ENCODE measurements around the gene PHF21B. TPM values are rescaled to one million over a fixed set of nuclear protein-coding genes. Genes with fewer than 3 reads are reported as not detected.

The PHF21B gene
- total and polyA plus RNA-seq, 2 of the 8 experiments (the other 6 are each of a cell fraction or from before 2014, with no cell fraction given): 19.3 to 68.1 TPM

GRCh38 chr22:44968736-44969135 is 41.1 kb downstream of the PHF21B start:
- H3K14ac ChIP-seq (ENCODE audit: insufficient read length): no peak overlapping the region

More at GRCh38 chr22:44968736-44969135, 41.1 kb downstream of the PHF21B start:
- POLR2A ChIA-PET (ENCODE audit: partially characterized antibody): interaction anchor here (0.6 to 17.9 kb wide), 11 partner anchors 9 to 201 kb away, joined by 3 to 204 read pairs (median 4); partner anchors contain the start of gene PHF21B
- Histone ChIP-seq H4K5ac (ENCODE audit: insufficient read length, low read depth, low read length) (no peak overlapping the region), H2BK12ac (ENCODE audit: low read depth, low read length) (no peak overlapping the region), H2BK20ac (ENCODE audit: low read length) (no peak overlapping the region), H4K91ac (replicated peaks; ENCODE audit: insufficient read length, low read length) (no peak overlapping the region), H4K8ac (ENCODE audit: extremely low read depth, insufficient read depth, low read length) (no peak overlapping the region), H2BK120ac (replicated peaks; ENCODE audit: low read depth, low read length) (no peak overlapping the region), H3K4me1 (replicated peaks in 1 of 4; ENCODE audit: control insufficient read depth in 3 of 4, insufficient read depth in 4 of 4, low read length in 3 of 4) (peaks cover 0 to 39% (median 10%) of the 10 kb centered on the region in 4 experiments; a peak in 6 of 7 replicates), H3K27ac (ENCODE audit: low read depth, low read length) (no peak overlapping the region), H3K79me1 (ENCODE audit: low read depth, low read length) (peaks cover 17% of the 10 kb centered on the region), H3K27me3 (replicated peaks in 1 of 4; ENCODE audit: control insufficient read depth in 3 of 4, extremely low read depth in 1 of 4, insufficient read depth in 3 of 4, low read length in 3 of 4) (no peaks in the 10 kb centered on the region), H3K9ac (replicated peaks in 1 of 4; ENCODE audit: extremely low read depth in 1 of 4, low read depth in 3 of 4, low read length in 3 of 4) (no peak overlapping the region), H3K4me2 (ENCODE audit: insufficient read depth in 1 of 2, low read depth in 2 of 2, low read length in 2 of 2) (no peak overlapping the region), H3K23ac (ENCODE audit: insufficient read length) (no peak overlapping the region), H3K4me3 (ENCODE audit: extremely low read depth in 1 of 4, insufficient read depth in 2 of 4, low read depth in 3 of 4, low read length in 4 of 4) (no peak overlapping the region), H3K79me2 (ENCODE audit: control insufficient read depth in 1 of 2, insufficient read depth in 2 of 2, low read length in 2 of 2) (peaks cover 0 to 34% of the 10 kb centered on the region in 2 experiments; a peak in 2 of 4 replicates), H4K20me1 (replicated peaks in 1 of 2; ENCODE audit: control insufficient read depth in 1 of 2, insufficient read depth in 2 of 2, low read length in 2 of 2) (peaks cover 24 to 43% of the 10 kb centered on the region in 2 experiments), H3K4ac (replicated peaks; ENCODE audit: insufficient read length, low read depth, low read length) (no peak overlapping the region), H2BK5ac (ENCODE audit: low read depth, low read length) (peak overlapping the region; percentile 69; the same call in 1 of the 2 replicates), H3K56ac (replicated peaks; ENCODE audit: insufficient read length, low read depth, low read length) (no peak overlapping the region), H2AFZ (ENCODE audit: low read length) (no peak overlapping the region), H2AK5ac (ENCODE audit: low read depth, low read length) (no peak overlapping the region), H3K18ac (ENCODE audit: extremely low read depth, low read length) (no peak overlapping the region), H2BK15ac (ENCODE audit: low read length) (no peak overlapping the region), H3K9me3 (ENCODE audit: insufficient read depth in 2 of 2, low read depth in 1 of 2, low read length in 1 of 2) (no peaks in the 10 kb centered on the region; a peak in 1 of 4 replicates), H3K36me3 (ENCODE audit: control insufficient read depth in 2 of 4, insufficient read depth in 4 of 4, low read length in 3 of 4) (peaks cover 0 to 19% (median 5%) of the 10 kb centered on the region in 4 experiments; a peak in 5 of 8 replicates), H3K23me2 (ENCODE audit: low read depth, low read length) (no peaks in the 10 kb centered on the region)
- peak; percentile 81 for FAIRE-seq
- CTCF ChIA-PET (ENCODE audit: partially characterized antibody): interaction anchor here (0.6 to 3.2 kb wide), 20 partner anchors 9 to 148 kb away, joined by 3 to 36 read pairs (median 4); no protein-coding TSS in a partner anchor
- WGBS, 2 experiments (ENCODE audit: extremely low coverage in 1 of 2, insufficient coverage in 1 of 2, insufficient read length in 1 of 2, insufficient replicate concordance in 2 of 2, low coverage in 1 of 2, low lambda C conversion rate in 2 of 2, missing lambda C conversion rate in 1 of 2): 91% methylated on average over 7 of the region's 7 CpGs; no CpG with 5 or more reads in 1 of the 2 experiments
- no peak for DNase-seq (ENCODE audit: low read depth in 1 of 2, low spot score in 2 of 2)
- TF ChIP-seq RXRA (IDR thresholded peaks at IDR 0.05; ENCODE audit: insufficient read depth, low read depth, low read length) (no peak), BRCA1 (IDR thresholded peaks at IDR 0.05; ENCODE audit: low read depth, low read length) (no peak), SP1 (IDR thresholded peaks at IDR 0.05; ENCODE audit: low read depth, low read length) (no peak), CTCF (IDR thresholded peaks at IDR 0.05; ENCODE audit: control extremely low read depth in 1 of 3, insufficient read depth in 1 of 3, low read depth in 1 of 3, low read length in 3 of 3) (peak in 2 of 3 experiments; percentile 22 to 52; a peak in 2 of 4 replicates), RAD21 (IDR thresholded peaks at IDR 0.05 in 1 of 2, conservative IDR thresholded peaks at IDR 0.05 in 1 of 2; ENCODE audit: low read depth in 2 of 2, low read length in 2 of 2) (peak in 1 of 2 experiments; percentile 10; a peak in 1 of 4 replicates)

Data from H1 (cell line).